GM18498 (cell line): Measurements from ENCODE around the gene NCF2.

Experiments
- ATAC-seq: cut with Tn5 transposase; IDR thresholded peaks from one replicate; pipeline ENCODE4 v1.9.1; 2021; ENCODE audit warnings: mild to moderate bottlenecking, moderate library complexity; ENCODE audit not compliant: unreplicated experiment

The NCF2 gene

DNA sequence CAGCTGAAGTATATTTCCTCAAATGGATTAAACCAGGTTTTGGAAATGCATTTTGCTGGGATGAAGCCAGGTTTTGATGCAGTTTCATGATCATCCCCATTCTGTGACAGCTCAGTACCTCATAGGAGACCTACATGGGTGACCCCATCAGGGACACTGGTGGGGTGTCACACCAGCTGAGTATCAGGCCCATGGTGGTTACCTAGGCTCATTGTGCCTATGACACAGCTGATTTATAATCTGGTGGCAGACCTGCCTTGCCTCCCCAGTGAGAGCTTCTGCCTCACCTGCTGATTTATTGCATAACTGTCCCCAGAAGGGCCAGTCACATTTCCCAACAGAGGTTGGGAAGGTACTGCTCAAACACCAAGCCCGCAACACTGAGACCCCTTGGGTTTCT, 3.8 kb downstream of the NCF2 start:
- no peak for ATAC-seq

GRCh38 chr1:183585038-183585437, 5.2 kb downstream of the NCF2 start:
- no peak for ATAC-seq

- ATAC-seq, result no peak
Measured at GRCh38 chr1:183584147-183584546, 6.1 kb downstream of the NCF2 start.

DNA sequence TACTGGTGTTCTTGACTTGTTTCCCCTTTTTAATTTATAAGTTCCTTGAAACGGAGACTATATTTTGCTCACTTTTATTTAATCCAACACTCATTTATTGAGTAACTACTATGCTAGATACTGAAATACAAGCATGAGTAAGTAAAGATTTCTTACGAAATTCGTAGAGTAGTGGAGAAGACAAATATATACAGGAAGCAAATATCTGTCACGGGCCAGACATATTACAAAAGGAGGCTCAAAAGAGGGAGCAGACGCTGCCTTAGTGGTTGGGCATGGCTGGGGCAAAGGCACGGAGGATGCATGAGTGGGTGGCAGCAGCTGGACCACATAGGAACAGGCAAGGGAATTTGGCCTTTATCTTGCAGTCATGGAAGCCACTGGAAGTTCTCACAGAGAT, 6.8 kb downstream of the NCF2 start:
- ATAC-seq, result no peak

- ATAC-seq, result no peak
Measured at GRCh38 chr1:183582021-183582713, 8.1 kb downstream of the NCF2 start.

GRCh38 chr1:183580281-183580682, 10.0 kb downstream of the NCF2 start:
- no peak for ATAC-seq

DNA sequence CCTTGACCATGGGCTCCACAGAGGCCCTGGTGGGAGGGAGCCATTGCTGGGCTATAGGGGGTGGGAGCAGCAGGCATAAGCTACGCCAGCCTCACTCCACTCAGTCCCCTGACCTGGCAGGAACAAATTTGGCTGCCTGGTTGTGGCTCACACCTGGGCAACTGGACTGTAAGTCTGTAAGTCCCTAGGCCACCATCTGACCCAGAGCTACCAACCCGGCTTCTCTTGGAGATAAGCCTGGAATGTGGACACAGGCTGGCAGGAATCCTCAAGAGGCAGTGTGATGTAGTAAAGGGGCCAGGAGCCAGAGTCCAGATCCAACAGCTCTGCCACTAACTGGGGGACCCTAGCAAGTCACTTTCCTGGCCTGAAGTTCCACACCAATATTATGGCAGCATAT, 11.4 kb downstream of the NCF2 start:
- ATAC-seq, result no peak

GRCh38 chr1:183577897-183578465, 12.3 kb downstream of the NCF2 start:
- no peak for ATAC-seq

DNA sequence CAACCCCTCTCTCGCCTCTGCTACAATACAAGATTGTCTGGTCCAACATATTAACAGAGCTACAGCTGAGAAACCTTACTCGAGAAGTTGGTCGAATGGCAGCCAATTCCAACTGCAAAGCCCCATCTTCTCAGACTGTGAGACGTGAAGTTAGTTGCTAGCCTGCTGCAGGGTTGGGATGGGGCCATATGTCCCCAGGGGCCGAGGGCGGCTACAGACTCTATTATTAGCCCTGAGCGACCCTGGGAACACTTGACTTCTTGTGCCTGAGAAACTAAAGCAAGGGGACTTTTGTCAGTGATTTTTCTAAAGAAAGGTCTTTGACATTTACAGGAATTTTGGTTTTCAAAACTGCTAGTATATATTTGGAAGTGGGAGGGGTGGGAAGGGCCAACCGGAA, 13.7 kb downstream of the NCF2 start:
- no peak for ATAC-seq

DNA sequence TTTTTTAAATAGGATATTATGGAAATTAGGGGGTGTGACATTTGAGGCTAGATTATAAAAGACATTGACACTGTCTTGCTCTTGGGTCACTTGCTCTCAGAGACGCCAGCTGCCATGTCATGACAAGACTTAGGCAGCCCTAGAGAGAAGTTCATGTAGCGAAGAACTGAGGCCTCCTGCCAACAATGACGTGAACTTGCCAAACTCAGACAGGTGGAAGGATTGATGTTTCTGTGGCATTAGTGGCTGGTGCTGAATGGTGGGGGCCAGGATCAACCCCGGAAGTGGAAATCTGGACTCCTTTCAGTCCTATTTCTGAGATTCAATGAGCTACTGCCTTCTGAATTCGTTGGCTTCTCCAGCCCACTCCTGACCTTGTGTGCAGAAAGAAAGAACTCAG, 14.7 kb downstream of the NCF2 start:
- no peak for ATAC-seq

- no peak for ATAC-seq
Measured at GRCh38 chr1:183572721-183573120, 17.5 kb downstream of the NCF2 start.

- no peak for ATAC-seq
Measured at GRCh38 chr1:183571678-183572268, 18.5 kb downstream of the NCF2 start.

DNA sequence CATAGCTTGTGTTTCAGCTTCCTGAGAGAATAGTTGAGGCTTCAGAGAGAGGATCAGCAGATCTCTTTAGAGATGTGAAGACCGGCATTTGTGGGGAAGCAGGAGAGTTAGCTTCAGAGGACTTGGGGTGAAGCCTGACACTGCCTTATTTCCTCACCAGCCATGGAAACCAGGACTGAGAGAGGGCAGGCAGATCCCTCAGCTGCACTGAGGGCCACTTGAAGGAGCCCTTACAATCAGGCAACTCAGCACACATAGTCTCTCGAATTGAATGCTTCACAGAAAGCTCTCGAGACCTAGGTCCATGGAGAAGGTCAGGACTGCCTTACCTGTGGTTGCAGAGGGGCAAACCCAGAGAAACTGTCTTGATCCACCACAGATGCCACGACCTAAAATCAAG, 19.8 kb downstream of the NCF2 start:
- ATAC-seq, result no peak

DNA sequence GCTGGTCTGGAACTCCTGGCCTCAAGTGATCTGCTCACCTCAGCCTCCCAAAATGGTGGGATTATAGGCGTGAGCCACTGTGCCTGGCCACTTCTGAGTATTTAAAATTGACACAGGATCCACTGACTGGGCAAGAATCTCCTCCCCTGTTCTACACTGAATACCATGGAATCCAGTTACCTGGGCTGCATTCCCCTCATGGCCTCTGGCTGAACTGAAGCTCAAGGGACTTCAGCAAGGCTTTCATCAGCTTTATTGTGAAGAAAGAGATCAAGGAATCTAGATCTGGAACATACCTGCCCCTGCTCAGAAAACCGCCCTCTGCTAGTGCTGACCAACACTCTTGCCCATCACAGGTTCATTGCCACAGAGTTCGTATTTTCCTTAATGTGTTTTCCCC, 20.5 kb downstream of the NCF2 start:
- no peak for ATAC-seq

DNA sequence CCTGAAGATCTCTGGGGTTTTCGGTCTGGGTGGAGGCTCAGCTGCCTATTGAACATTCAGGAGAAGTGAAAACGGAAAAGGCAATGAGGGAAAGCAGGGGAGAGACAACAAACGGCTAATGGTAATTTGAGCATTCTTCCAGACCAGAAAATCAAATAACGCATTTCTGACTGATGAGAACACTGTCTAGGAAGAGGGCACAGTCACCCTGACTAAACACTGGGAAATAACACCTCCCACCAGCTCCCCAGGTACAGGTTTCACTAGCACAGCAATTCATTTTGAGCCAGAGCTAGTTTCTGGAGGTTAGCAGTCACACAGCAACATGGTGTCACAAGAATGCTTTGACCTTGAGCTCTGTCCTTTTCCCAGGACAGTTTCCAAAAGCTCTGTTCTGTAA, 21.1 kb downstream of the NCF2 start:
- no peak for ATAC-seq

GRCh38 chr1:183568176-183569021, 21.9 kb downstream of the NCF2 start:
- ATAC-seq, result no peak

DNA sequence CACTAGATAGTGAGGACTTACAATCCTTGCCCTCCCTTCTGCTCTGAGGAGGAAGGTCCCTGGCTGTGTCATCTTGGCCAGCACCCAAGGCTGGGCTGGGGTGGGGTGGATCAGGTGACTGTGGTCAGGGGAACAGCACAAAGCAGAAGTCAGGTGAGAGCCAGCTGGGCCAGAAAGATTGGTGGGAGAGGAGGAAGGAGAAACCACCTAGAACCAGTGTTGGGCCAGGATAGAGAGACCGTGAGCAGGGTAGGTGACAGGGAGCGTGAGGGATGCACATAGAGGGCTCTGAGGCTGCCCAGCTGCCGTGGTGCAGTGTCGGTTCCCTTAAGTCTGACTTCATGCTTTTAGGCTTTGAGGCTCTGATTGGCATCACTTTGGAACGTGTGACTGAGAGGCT, 22.7 kb downstream of the NCF2 start:
- ATAC-seq, result peak; percentile 65

GRCh38 chr1:183566026-183566425, 24.2 kb downstream of the NCF2 start:
- no peak for ATAC-seq

GRCh38 chr1:183565261-183565660, 25.0 kb downstream of the NCF2 start:
- ATAC-seq, result no peak

DNA sequence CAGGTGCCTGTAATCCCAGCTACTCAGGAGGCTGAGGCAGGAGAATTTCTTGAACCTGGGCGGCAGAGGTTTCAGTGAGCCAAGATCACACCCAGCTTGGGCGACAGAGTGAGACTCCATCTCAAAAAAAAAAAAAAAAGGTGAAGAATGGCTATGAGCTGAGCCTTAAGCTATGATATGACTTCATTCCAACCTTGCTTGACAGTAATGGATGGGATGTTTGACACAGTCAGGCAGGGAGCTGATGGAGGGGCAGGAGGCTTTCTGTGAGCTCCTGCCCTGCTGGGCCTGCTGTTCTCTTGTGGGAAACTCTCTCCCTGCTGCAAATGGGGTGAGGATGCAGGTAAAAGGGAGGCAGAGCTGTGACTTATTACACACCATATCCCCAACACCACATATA, 27.6 kb downstream of the NCF2 start:
- ATAC-seq, result no peak

DNA sequence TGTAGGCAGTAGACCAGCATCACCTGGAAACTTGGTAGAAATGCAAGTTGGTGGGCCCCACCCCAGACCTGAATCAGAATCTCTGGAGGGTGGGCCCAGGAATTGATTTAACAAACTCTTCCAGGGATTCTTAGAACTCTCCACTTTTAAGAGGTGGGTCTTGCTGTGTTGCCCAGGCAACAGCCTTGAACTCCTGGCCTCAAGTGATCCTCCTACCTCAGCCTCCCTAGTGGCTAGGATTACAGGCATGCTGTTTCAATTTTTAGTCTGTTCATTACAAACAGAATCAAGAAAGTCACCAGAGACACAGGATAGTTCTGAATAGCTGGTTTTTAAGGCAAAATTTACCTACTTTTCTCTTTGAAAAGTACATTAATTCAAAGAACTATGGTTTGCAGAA, 31.2 kb downstream of the NCF2 start:
- no peak for ATAC-seq

- ATAC-seq, result no peak
Measured at GRCh38 chr1:183554577-183554976, 35.7 kb downstream of the NCF2 start.
